Stomach (tissue), 4 donors: ENCODE results near the gene ACSL3.

Experiments used
- EP300 ChIP-seq: sonication (generic); formaldehyde crosslinking; IDR thresholded peaks from one replicate; pipeline ENCODE4 v1.6.1; 2017; ENCODE audit warnings: antibody characterized with exemption
- POLR2A ChIP-seq, 4 donors: fragments of 450-650 bp; IDR thresholded peaks; one replicate each; pipeline ENCODE4 v1.6.1; 2016; ENCODE audit warnings: antibody characterized with exemption in 4 of 4, control low read depth in 2 of 4, mild to moderate bottlenecking in 1 of 4, moderate library complexity in 1 of 4
- TF ChIP-seq, protein P1 (sequence below), 7 experiments: fragments of 450-650 bp in 4 of 7; fragments of 200-600 bp in 3 of 7; sonication (generic) in 3 of 7; IDR thresholded peaks; one replicate each; pipeline ENCODE4 v1.5.1; 2016 to 2019; ENCODE audit warnings: antibody characterized with exemption in 7 of 7, control low read depth in 2 of 7, mild to moderate bottlenecking in 1 of 7

DNA sequence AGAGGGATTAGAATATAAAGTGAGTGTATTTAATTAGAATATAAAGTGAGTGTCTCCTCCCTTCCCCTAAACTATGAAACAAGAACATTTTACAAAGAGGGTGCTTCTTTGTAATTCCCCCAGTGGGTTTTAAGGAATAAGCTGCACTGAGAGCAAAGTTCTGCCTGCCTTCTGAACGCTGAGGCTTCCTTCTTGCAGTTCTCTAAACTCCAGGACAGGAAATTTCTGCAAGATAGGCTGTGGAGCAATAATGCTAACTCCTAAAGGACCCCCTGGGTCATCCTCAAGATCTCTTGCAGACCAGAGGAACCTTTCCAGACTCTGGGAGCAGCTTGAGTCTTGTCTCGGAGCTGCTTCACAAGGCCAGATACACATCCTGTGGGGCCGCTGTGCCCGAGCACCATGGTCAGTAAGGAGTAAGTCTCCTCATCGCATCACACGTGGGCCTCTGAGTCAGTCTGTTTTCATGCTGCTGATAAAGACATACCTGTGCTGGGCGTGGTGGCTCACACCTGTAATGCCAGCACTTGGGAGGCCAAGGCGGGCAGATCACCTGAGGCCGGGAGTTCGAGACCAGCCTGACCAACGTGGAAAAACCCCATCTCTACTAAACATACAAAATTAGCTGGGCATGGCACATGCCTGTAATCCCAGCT is 103.7 kb downstream of the ACSL3 start:
- TF ChIP-seq EP300 (no peak), POLR2A (IDR thresholded peaks at IDR 0.05) (no peak)
- TF ChIP-seq, protein P1, sequence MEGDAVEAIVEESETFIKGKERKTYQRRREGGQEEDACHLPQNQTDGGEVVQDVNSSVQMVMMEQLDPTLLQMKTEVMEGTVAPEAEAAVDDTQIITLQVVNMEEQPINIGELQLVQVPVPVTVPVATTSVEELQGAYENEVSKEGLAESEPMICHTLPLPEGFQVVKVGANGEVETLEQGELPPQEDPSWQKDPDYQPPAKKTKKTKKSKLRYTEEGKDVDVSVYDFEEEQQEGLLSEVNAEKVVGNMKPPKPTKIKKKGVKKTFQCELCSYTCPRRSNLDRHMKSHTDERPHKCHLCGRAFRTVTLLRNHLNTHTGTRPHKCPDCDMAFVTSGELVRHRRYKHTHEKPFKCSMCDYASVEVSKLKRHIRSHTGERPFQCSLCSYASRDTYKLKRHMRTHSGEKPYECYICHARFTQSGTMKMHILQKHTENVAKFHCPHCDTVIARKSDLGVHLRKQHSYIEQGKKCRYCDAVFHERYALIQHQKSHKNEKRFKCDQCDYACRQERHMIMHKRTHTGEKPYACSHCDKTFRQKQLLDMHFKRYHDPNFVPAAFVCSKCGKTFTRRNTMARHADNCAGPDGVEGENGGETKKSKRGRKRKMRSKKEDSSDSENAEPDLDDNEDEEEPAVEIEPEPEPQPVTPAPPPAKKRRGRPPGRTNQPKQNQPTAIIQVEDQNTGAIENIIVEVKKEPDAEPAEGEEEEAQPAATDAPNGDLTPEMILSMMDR (IDR thresholded peaks at IDR 0.05) = no peak
